Measurements from ENCODE around the gene SLC38A2. TPM values are rescaled to one million over a fixed set of nuclear protein-coding genes. Genes with fewer than 3 reads are reported as not detected.

The SLC38A2 gene
- total RNA-seq, 1 experiment from 2014 or later = 453 TPM

DNA sequence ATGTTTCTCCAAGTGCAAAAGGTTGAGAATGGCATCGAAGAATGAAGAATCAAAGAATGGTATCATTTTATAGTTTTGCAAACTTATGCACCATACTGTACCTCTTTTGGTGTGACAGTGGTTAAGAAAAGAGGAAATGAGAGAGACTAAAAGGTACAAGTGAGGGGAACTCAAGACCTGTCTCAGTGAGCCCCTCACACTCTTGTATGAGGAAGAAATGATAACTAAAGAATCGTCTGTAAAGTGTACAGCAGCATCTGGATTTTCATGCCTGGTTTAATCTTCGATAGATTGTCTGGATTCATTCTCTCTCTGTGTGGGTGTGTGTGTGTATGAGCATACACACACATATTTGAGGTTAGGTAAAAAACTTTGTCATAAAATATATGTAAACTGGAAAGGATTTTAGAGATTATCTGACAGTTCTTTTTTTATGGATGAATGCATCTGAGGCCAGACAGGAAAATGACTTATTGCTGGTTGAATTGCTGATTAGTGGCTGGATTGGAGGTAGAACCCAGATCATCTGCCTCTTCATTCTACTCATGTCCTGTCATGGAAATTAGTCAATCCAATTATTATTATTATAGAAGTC is 16.0 kb upstream of the SLC38A2 start:
- no peak overlapping the region for H2BK20ac ChIP-seq (ENCODE audit: low read depth, low read length, poor library complexity, severe bottlenecking)
- H3K79me2 ChIP-seq (ENCODE audit: insufficient read depth, low read length) = peaks cover 2% of the 10 kb centered on the region
- H2BK5ac ChIP-seq (ENCODE audit: insufficient read length, low read length) = no peak overlapping the region
- no peak overlapping the region for H3K14ac ChIP-seq (ENCODE audit: insufficient read depth, low read length)
- H3K4me2 ChIP-seq (ENCODE audit: insufficient read depth, insufficient read length, low read length) = no peak overlapping the region
- H4K91ac ChIP-seq (ENCODE audit: insufficient read length, low read depth, low read length) = no peak overlapping the region
- no peak overlapping the region for H3K4me3 Mint-ChIP-seq
- peaks cover 57 to 74% of the 10 kb centered on the region in 2 experiments for H3K4me1 Mint-ChIP-seq
- H3K36me3 Mint-ChIP-seq (ENCODE audit: insufficient read depth in 1 of 3, low read depth in 3 of 3) = peaks cover 29 to 38% (median 30%) of the 10 kb centered on the region in 3 experiments
- H3K27me3 Mint-ChIP-seq (ENCODE audit: low read depth) = no peaks in the 10 kb centered on the region
- H3K18ac ChIP-seq (ENCODE audit: insufficient read length, low read depth, low read length) = no peak overlapping the region
- H3T11ph ChIP-seq (ENCODE audit: low read length) = no peak overlapping the region
- H2AK5ac ChIP-seq (ENCODE audit: insufficient read length, low read length) = no peak overlapping the region
- no peak overlapping the region for H2BK12ac ChIP-seq (ENCODE audit: insufficient read length, low read depth, low read length)
- no peaks in the 10 kb centered on the region for H4K20me1 ChIP-seq (ENCODE audit: control insufficient read depth, insufficient read depth, insufficient read length)
- H3K9me3 ChIP-seq (ENCODE audit: control insufficient read depth, low read depth, low read length) = no peaks in the 10 kb centered on the region
- TF ChIP-seq CTCF (conservative IDR thresholded peaks at IDR 0.05) = no peak
- no peak overlapping the region for H3K4ac ChIP-seq (ENCODE audit: low read depth, low read length)
- no peaks in the 10 kb centered on the region for H3K79me1 ChIP-seq (ENCODE audit: insufficient read depth, low read depth, low read length, poor library complexity, severe bottlenecking)
- H4K5ac ChIP-seq (ENCODE audit: insufficient read length, low read depth, low read length) = no peak overlapping the region
- H3K23ac ChIP-seq (ENCODE audit: insufficient read length, low read depth, low read length) = no peak overlapping the region
- H3K27ac ChIP-seq (ENCODE audit: insufficient read length, low read depth, low read length) = no peak overlapping the region
- H2BK15ac ChIP-seq (ENCODE audit: low read depth, low read length) = no peak overlapping the region
- H3K4me1 ChIP-seq (ENCODE audit: insufficient read depth, low read length) = peaks cover 14% of the 10 kb centered on the region
- DNase-seq = no peak
- H3K27ac Mint-ChIP-seq = peak overlapping the region in 1 of 3 experiments; percentile 35; a peak in 1 of 7 replicates
- no peak overlapping the region for H2BK120ac ChIP-seq (ENCODE audit: low read depth, low read length, poor library complexity, severe bottlenecking)
- WGBS (ENCODE audit: extremely low coverage, insufficient read length, low lambda C conversion rate) = no CpG with 5 or more reads among the region's 3 CpGs
- no peak overlapping the region for H3K9ac ChIP-seq (ENCODE audit: extremely low read depth, insufficient read length, low read length)
- no peaks in the 10 kb centered on the region for H3K27me3 ChIP-seq (ENCODE audit: insufficient read depth, low read length)
- H2AFZ ChIP-seq (ENCODE audit: low read length) = no peak overlapping the region
- H3K56ac ChIP-seq (ENCODE audit: insufficient read length, low read depth, low read length) = no peak overlapping the region
- H3K23me2 ChIP-seq (ENCODE audit: insufficient read length, low read depth, low read length, poor library complexity, severe bottlenecking) = peaks cover 10% of the 10 kb centered on the region
- H3K9me3 Mint-ChIP-seq = no peaks in the 10 kb centered on the region
- no peak overlapping the region for H4K8ac ChIP-seq (replicated peaks; ENCODE audit: insufficient read length, low read depth, low read length)
